Transverse colon (tissue), 4 donors: ENCODE data around the gene BMS1. TPM values are rescaled to one million over a fixed set of nuclear protein-coding genes. Genes with fewer than 3 reads are reported as not detected.

ENCODE experiments used
- DNase-seq: peaks from one replicate; pipeline ENCODE4 v3.0.0-alpha.2; 2019
- H3K27ac ChIP-seq, 4 donors: fragments of 200-600 bp; sonication (generic); 2 replicates each; pipeline ENCODE4 v1.5.1; 2016 to 2018; ENCODE audit warnings: inconsistent platforms in 4 of 4
- H3K27me3 ChIP-seq: fragments of 200-600 bp; sonication (generic); 2 replicates; pipeline ENCODE4 v1.5.1; 2017; ENCODE audit warnings: inconsistent platforms
- H3K36me3 ChIP-seq, 4 donors: fragments of 200-600 bp; sonication (generic); 2 replicates each; pipeline ENCODE4 v1.5.1; 2017 to 2019; ENCODE audit warnings: inconsistent platforms in 4 of 4
- H3K4me1 ChIP-seq, 4 donors: fragments of 200-600 bp; sonication (generic); 2 replicates each; pipeline ENCODE4 v1.5.1; 2017 to 2020; ENCODE audit warnings: inconsistent platforms in 4 of 4
- H3K4me3 ChIP-seq, 4 donors: fragments of 200-600 bp; sonication (generic); 1 replicate in 1 of 4; 2 replicates in 3 of 4; pipeline versions ENCODE4 v1.5.1 to v1.6.1; 2017 to 2019; ENCODE audit warnings: inconsistent platforms in 4 of 4
- H3K9me3 ChIP-seq, 2 donors: fragments of 200-600 bp; sonication (generic); 2 replicates each; pipeline ENCODE4 v1.5.1; 2017 to 2019; ENCODE audit warnings: inconsistent platforms in 2 of 2
- CTCF ChIP-seq, 5 experiments: fragments of 200-600 bp in 3 of 5; fragments of 450-650 bp in 2 of 5; sonication (generic) in 3 of 5; IDR thresholded peaks; 1 replicate in 2 of 5; 2 replicates in 3 of 5; pipeline ENCODE4 v1.5.1; 2016 to 2017; ENCODE audit warnings: antibody characterized with exemption in 5 of 5, inconsistent platforms in 3 of 5, mild to moderate bottlenecking in 2 of 5, moderate library complexity in 1 of 5
- EP300 ChIP-seq: sonication (generic); formaldehyde crosslinking; IDR thresholded peaks from one replicate; pipeline ENCODE4 v1.6.1; 2017; ENCODE audit warnings: antibody characterized with exemption, low read depth
- POLR2A ChIP-seq: fragments of 450-650 bp; IDR thresholded peaks from one replicate; pipeline ENCODE4 v1.6.1; 2016; ENCODE audit warnings: antibody characterized with exemption, mild to moderate bottlenecking, moderate library complexity
- POLR2AphosphoS5 ChIP-seq, 3 donors: sonication (generic); formaldehyde crosslinking; IDR thresholded peaks; one replicate each; pipeline ENCODE4 v1.6.1; 2016; ENCODE audit warnings: antibody characterized with exemption in 3 of 3
- WGBS, 2 donors: methylation state at CpG; one replicate each; pipeline ENCODE4 v1.1.5; 2018; ENCODE audit warnings: low coverage in 1 of 2; 5-methylcytosine and 5-hydroxymethylcytosine counted together
- in situ Hi-C, 4 donors: fragments of 200-750 bp; cut with MboI; loops; one replicate each; pipeline versions ENCODE4 v1.15.0 to v1.15.1; 2017; ENCODE audit warnings: low sequenced_read_pairs in 3 of 4, low pct_ligation_motif_present in 1 of 4, low pct_unique_long_range_greater_than_20kb in 1 of 4
- intact Hi-C: fragments of 100-400 bp; cut with DNase I; formaldehyde crosslinking; loops from one replicate; pipeline ENCODE4 v1.15.1; 2023; ENCODE audit warnings: low total_unique reads
- total RNA-seq, 4 donors: library from RNA; depleted of rRNA; stranded (reverse); fragments of >200 nt; gene quantifications; one replicate each; pipeline ENCODE4 v1.1.0, GENCODE V29; 2016

Gene BMS1
- total RNA-seq, 4 donors from 2014 or later = 6.8 to 12.2 (median 9.9) TPM

- H3K27ac ChIP-seq = peak overlapping the region in 1 of 4 donors; percentile 37
These were observed 27.6 kb upstream of the BMS1 start for GRCh38 chr10:42755028-42755451.

GRCh38 chr10:42755556-42756093 lies 27.0 kb upstream of the BMS1 start:
- in situ Hi-C loops = no loop called here

More at GRCh38 chr10:42755028-42755451, 27.6 kb upstream of the BMS1 start:
- TF ChIP-seq CTCF (IDR thresholded peaks at IDR 0.05) (peak in 1 of 5 experiments; percentile 12), POLR2AphosphoS5 (IDR thresholded peaks at IDR 0.05) (no peak), EP300 (no peak), POLR2A (no peak)
- intact Hi-C loops (no loop called here), in situ Hi-C loops (no loop called here)
- Histone ChIP-seq H3K9me3 (no peaks in the 10 kb centered on the region), H3K4me1 (peaks cover 0 to 30% (median 25%) of the 10 kb centered on the region in 4 donors), H3K4me3 (peak overlapping the region; percentile 37 to 66 (median 44)), H3K36me3 (no peaks in the 10 kb centered on the region), H3K27me3 (peaks cover 48% of the 10 kb centered on the region)
- 8% methylated on average over 41 of the region's 45 CpGs; no CpG with 5 or more reads in 1 of the 2 donors for WGBS, 2 donors
- DNase-seq = no peak

GRCh38 chr10:42767906-42768305 lies 14.7 kb upstream of the BMS1 start:
- in situ Hi-C loops = no loop called here

More at GRCh38 chr10:42755556-42756093, 27.0 kb upstream of the BMS1 start:
- no peak for TF ChIP-seq EP300
- 72 to 100% methylated on average over 1 to 10 of the region's 10 CpGs for WGBS, 2 donors
- Histone ChIP-seq H3K27me3 (peaks cover 48% of the 10 kb centered on the region), H3K4me1 (peaks cover 0 to 30% (median 25%) of the 10 kb centered on the region in 4 donors), H3K27ac (no peak overlapping the region), H3K9me3 (no peaks in the 10 kb centered on the region), H3K36me3 (no peaks in the 10 kb centered on the region), H3K4me3 (peak overlapping the region in 1 of 4 donors; percentile 66)
- intact Hi-C loops = no loop called here
- DNase-seq = no peak

GRCh38 chr10:42768581-42769152 lies 13.9 kb upstream of the BMS1 start:
- no peak for TF ChIP-seq POLR2AphosphoS5 (IDR thresholded peaks at IDR 0.05)
- TF ChIP-seq EP300 = no peak
- in situ Hi-C loops = no loop called here
- no peaks in the 10 kb centered on the region for H3K4me1 ChIP-seq
- DNase-seq = no peak
- H3K36me3 ChIP-seq = no peaks in the 10 kb centered on the region
- no peak overlapping the region for H3K4me3 ChIP-seq
- 92% methylated on average over 18 of the region's 18 CpGs; no CpG with 5 or more reads in 1 of the 2 donors for WGBS, 2 donors
- intact Hi-C loops = no loop called here
- peaks cover 5% of the 10 kb centered on the region for H3K27me3 ChIP-seq
- no peak overlapping the region for H3K27ac ChIP-seq
- no peaks in the 10 kb centered on the region for H3K9me3 ChIP-seq

More at GRCh38 chr10:42767906-42768305, 14.7 kb upstream of the BMS1 start:
- no peaks in the 10 kb centered on the region for H3K9me3 ChIP-seq
- intact Hi-C loops = no loop called here
- H3K4me1 ChIP-seq = no peaks in the 10 kb centered on the region
- WGBS, 2 donors = 83 to 88% methylated on average over 7 to 20 of the region's 20 CpGs
- peaks cover 5% of the 10 kb centered on the region for H3K27me3 ChIP-seq
- H3K4me3 ChIP-seq = no peak overlapping the region
- DNase-seq = no peak
- H3K27ac ChIP-seq = no peak overlapping the region
- TF ChIP-seq POLR2AphosphoS5 (IDR thresholded peaks at IDR 0.05) (no peak), POLR2A (no peak), EP300 (no peak), CTCF (IDR thresholded peaks at IDR 0.05) (no peak)
- H3K36me3 ChIP-seq = no peaks in the 10 kb centered on the region

GRCh38 chr10:42769173-42769572 lies 13.4 kb upstream of the BMS1 start:
- no peaks in the 10 kb centered on the region for H3K4me1 ChIP-seq
- no peak for TF ChIP-seq EP300
- no peak for TF ChIP-seq POLR2A
- no peak for TF ChIP-seq POLR2AphosphoS5 (IDR thresholded peaks at IDR 0.05)
- TF ChIP-seq CTCF (IDR thresholded peaks at IDR 0.05) = no peak
- no peak for DNase-seq
- H3K36me3 ChIP-seq = no peaks in the 10 kb centered on the region
- H3K27ac ChIP-seq = peak overlapping the region in 3 of 4 donors; percentile 31 to 65 (median 59)
- H3K27me3 ChIP-seq = peaks cover under 1% of the 10 kb centered on the region
- no peaks in the 10 kb centered on the region for H3K9me3 ChIP-seq
- intact Hi-C loops (no loop called here), in situ Hi-C loops (no loop called here)
- H3K4me3 ChIP-seq = no peak overlapping the region
- WGBS, 2 donors = 71 to 82% methylated on average over 1 to 10 of the region's 10 CpGs
